GM12801 (cell line): ENCODE data around the gene SLC4A3.

Source experiments
- CTCF ChIP-seq: IDR thresholded peaks from one replicate; pipeline ENCODE4 v1.5.1; 2011; ENCODE audit warnings: control low read depth; ENCODE audit not compliant: insufficient read length; ENCODE audit errors: extremely low read depth

SLC4A3 gene

GRCh38 chr2:219615894-219616293 is 11.5 kb upstream of the SLC4A3 start:
- no peak for TF ChIP-seq CTCF

GRCh38 chr2:219616550-219616949 is 10.9 kb upstream of the SLC4A3 start:
- no peak for TF ChIP-seq CTCF

GRCh38 chr2:219618733-219619122 is 8.7 kb upstream of the SLC4A3 start:
- no peak for TF ChIP-seq CTCF

GRCh38 chr2:219619235-219619634 is 8.2 kb upstream of the SLC4A3 start:
- TF ChIP-seq CTCF: no peak

- TF ChIP-seq CTCF: no peak
Observed at GRCh38 chr2:219620546-219620945, 6.9 kb upstream of the SLC4A3 start.

- TF ChIP-seq CTCF: no peak
Observed at GRCh38 chr2:219621935-219622334, 5.5 kb upstream of the SLC4A3 start.

- no peak for TF ChIP-seq CTCF
Observed at GRCh38 chr2:219622472-219622871, 5.0 kb upstream of the SLC4A3 start.

GRCh38 chr2:219624565-219624964 is 2.9 kb upstream of the SLC4A3 start:
- no peak for TF ChIP-seq CTCF
